HG02759 (cell line): ENCODE data around the gene PELI1.
"Not testable (repeated sequence)": the region's sequence is repeated elsewhere in the genome, so short reads cannot be mapped to it uniquely, and the experiment has no call there.

Experiments used
- ATAC-seq: cut with Tn5 transposase; IDR thresholded peaks from one replicate; pipeline ENCODE4 v1.9.1; 2021; ENCODE audit warnings: mild to moderate bottlenecking, moderate library complexity; ENCODE audit not compliant: unreplicated experiment

PELI1 gene

GRCh38 chr2:64093341-64093740 lies 50.9 kb downstream of the PELI1 start:
- ATAC-seq = no peak

GRCh38 chr2:64092502-64092901 lies 51.7 kb downstream of the PELI1 start:
- ATAC-seq = peak; percentile 75

GRCh38 chr2:64090264-64090663 lies 54.0 kb downstream of the PELI1 start:
- ATAC-seq = no peak

- ATAC-seq = peak; percentile 50
Observed at GRCh38 chr2:64086347-64087082, 57.7 kb downstream of the PELI1 start.

- no peak for ATAC-seq
Observed at GRCh38 chr2:64085936-64086335, 58.3 kb downstream of the PELI1 start.

- no peak for ATAC-seq
Observed at GRCh38 chr2:64081046-64081445, 63.2 kb downstream of the PELI1 start.

GRCh38 chr2:64080179-64080578 lies 64.0 kb downstream of the PELI1 start:
- ATAC-seq = no peak

- not testable (repeated sequence) for ATAC-seq
Observed at GRCh38 chr2:64079688-64080087, 64.5 kb downstream of the PELI1 start.

- ATAC-seq = not testable (repeated sequence)
Observed at GRCh38 chr2:64076828-64077227, 67.4 kb downstream of the PELI1 start.

- not testable (repeated sequence) for ATAC-seq
Observed at GRCh38 chr2:64074616-64075015, 69.6 kb downstream of the PELI1 start.

GRCh38 chr2:64067326-64067725 lies 76.9 kb downstream of the PELI1 start:
- ATAC-seq = no peak

GRCh38 chr2:64065516-64065915 lies 78.7 kb downstream of the PELI1 start:
- no peak for ATAC-seq

GRCh38 chr2:64063924-64064331 lies 80.3 kb downstream of the PELI1 start:
- ATAC-seq = no peak

GRCh38 chr2:64063454-64063853 lies 80.8 kb downstream of the PELI1 start:
- ATAC-seq = no peak

GRCh38 chr2:64062840-64063239 lies 81.4 kb downstream of the PELI1 start:
- ATAC-seq = peak; percentile 65

- ATAC-seq = no peak
Observed at GRCh38 chr2:64059270-64059669, 85.0 kb downstream of the PELI1 start.

- ATAC-seq = no peak
Observed at GRCh38 chr2:64056021-64056420, 88.2 kb downstream of the PELI1 start.

- no peak for ATAC-seq
Observed at GRCh38 chr2:64054161-64054915, 89.9 kb downstream of the PELI1 start.

- ATAC-seq = no peak
Observed at GRCh38 chr2:64052463-64053241, 91.6 kb downstream of the PELI1 start.

- ATAC-seq = peak; percentile 88
Observed at GRCh38 chr2:64049633-64050220, 94.5 kb downstream of the PELI1 start.

- ATAC-seq = no peak
Observed at GRCh38 chr2:64045938-64046337, 98.3 kb downstream of the PELI1 start.
